H1 (cell line): ENCODE measurements around the gene IWS1.

Experiments used
- CTCF ChIP-seq, 3 experiments: IDR thresholded peaks; 1 replicate in 2 of 3; 2 replicates in 1 of 3; pipeline versions ENCODE4 v1.5.1 to v1.6.1; 2011; ENCODE audit warnings: low read length in 3 of 3, mild to moderate bottlenecking in 3 of 3, inconsistent platforms in 2 of 3, low read depth in 1 of 3, moderate library complexity in 1 of 3; ENCODE audit not compliant: insufficient read depth in 1 of 3; ENCODE audit errors: control extremely low read depth in 1 of 3
- YY1 ChIP-seq: IDR thresholded peaks from 2 replicates; pipeline ENCODE4 v1.6.1; 2011; ENCODE audit warnings: low read depth, mild to moderate bottlenecking, low read length

DNA sequence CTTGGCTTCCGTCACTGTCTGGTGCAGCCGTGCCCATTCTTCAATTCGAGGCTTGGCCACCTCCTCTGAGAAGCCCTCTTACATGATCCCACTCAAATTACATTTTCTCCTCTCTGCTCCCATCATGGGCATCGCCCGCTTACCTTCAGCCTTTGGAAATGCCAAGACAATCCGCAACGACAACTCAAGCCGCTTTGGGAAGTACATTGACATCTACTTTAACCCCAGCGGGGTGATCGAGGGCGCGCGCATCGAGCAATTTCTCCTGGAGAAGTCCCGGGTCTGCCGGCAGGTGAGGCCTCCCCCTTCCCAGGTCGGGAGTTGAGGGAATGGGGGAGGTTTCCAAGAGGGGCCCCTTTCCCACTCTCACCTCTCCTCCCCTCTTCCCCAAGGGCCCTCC is 47.5 kb upstream of the IWS1 start:
- no peak for TF ChIP-seq CTCF (IDR thresholded peaks at IDR 0.05; ENCODE audit: control extremely low read depth in 1 of 3, insufficient read depth in 1 of 3, low read depth in 1 of 3, low read length in 3 of 3)
- no peak for TF ChIP-seq YY1
